CD8-positive, alpha-beta memory T cell (primary cell): ENCODE measurements around the gene NINL. TPM values are rescaled to one million over a fixed set of nuclear protein-coding genes. Genes with fewer than 3 reads are reported as not detected.
A peak's percentile ranks its signal among the peaks of the same experiment; 100 is the strongest.
"Not testable (repeated sequence)": the region's sequence is repeated elsewhere in the genome, so short reads cannot be mapped to it uniquely, and the experiment has no call there.

Experiments
- CTCF ChIA-PET: fragments of 350-600 bp; sonication (Branson Sonifier 250); formaldehyde crosslinking; loops from one replicate; lab custom pipeline; 2021; ENCODE audit warnings: antibody characterized with exemption; lab: Charles Lee
- POLR2A ChIA-PET: fragments of 350-600 bp; sonication (Branson Sonifier 250); formaldehyde crosslinking; loops from one replicate; lab custom pipeline; 2021; ENCODE audit warnings: antibody characterized with exemption; lab: Charles Lee
- DNase-seq, 5 donors: peaks; one replicate each; pipeline versions ENCODE4 v3.0.0 to v3.0.0-alpha.2; 2020 to 2022; ENCODE audit warnings: mixed read lengths in 1 of 5
- H3K27ac ChIP-seq: one replicate; pipeline ENCODE4 v1.7.0; 2013; ENCODE audit warnings: low read depth, mild to moderate bottlenecking, low read length, moderate library complexity
- H3K27me3 ChIP-seq: 2 replicates; pipeline ENCODE4 v1.7.0; 2013; ENCODE audit warnings: low read length, mild to moderate bottlenecking; ENCODE audit not compliant: insufficient read depth, poor library complexity, severe bottlenecking
- H3K36me3 ChIP-seq: 2 replicates; pipeline ENCODE4 v1.7.0; 2013; ENCODE audit warnings: mild to moderate bottlenecking, low read length, moderate library complexity; ENCODE audit not compliant: insufficient read depth
- H3K4me1 ChIP-seq: 2 replicates; pipeline ENCODE4 v1.7.0; 2013; ENCODE audit warnings: mild to moderate bottlenecking, low read length, moderate library complexity; ENCODE audit not compliant: insufficient read depth
- H3K4me3 ChIP-seq: 2 replicates; pipeline ENCODE4 v1.7.0; 2013; ENCODE audit warnings: mild to moderate bottlenecking, low read length
- H3K9me3 ChIP-seq: 2 replicates; pipeline ENCODE4 v1.7.0; 2013; ENCODE audit warnings: mild to moderate bottlenecking, low read length
- H3K27ac Mint-ChIP-seq, 8 donors: one replicate each; pipeline ENCODE4 v1.8.0; 2020 to 2021; ENCODE audit warnings: mixed read lengths in 8 of 8, mild to moderate bottlenecking in 6 of 8, inconsistent platforms in 3 of 8, moderate library complexity in 3 of 8
- H3K27me3 Mint-ChIP-seq, 2 donors: one replicate each; pipeline ENCODE4 v1.8.0; 2020 to 2021; ENCODE audit warnings: mixed read lengths in 2 of 2, mild to moderate bottlenecking in 1 of 2, moderate library complexity in 1 of 2
- H3K36me3 Mint-ChIP-seq, 3 donors: one replicate each; pipeline ENCODE4 v1.8.0; 2020 to 2021; ENCODE audit warnings: mixed read lengths in 3 of 3, inconsistent platforms in 1 of 3, mild to moderate bottlenecking in 1 of 3
- H3K4me1 Mint-ChIP-seq, 3 donors: one replicate each; pipeline ENCODE4 v1.8.0; 2020 to 2021; ENCODE audit warnings: mixed read lengths in 3 of 3, inconsistent platforms in 1 of 3, mild to moderate bottlenecking in 1 of 3
- H3K4me3 Mint-ChIP-seq, 7 donors: one replicate each; pipeline ENCODE4 v1.8.0; 2020 to 2021; ENCODE audit warnings: mixed read lengths in 7 of 7, mild to moderate bottlenecking in 6 of 7, moderate library complexity in 4 of 7, inconsistent platforms in 2 of 7
- H3K9me3 Mint-ChIP-seq, 5 donors: one replicate each; pipeline ENCODE4 v1.8.0; 2020 to 2022; ENCODE audit warnings: mixed read lengths in 5 of 5, mild to moderate bottlenecking in 3 of 5, moderate library complexity in 2 of 5, inconsistent platforms in 1 of 5
- polyA plus RNA-seq: library from polyadenylated mRNA; unstranded; fragments of 300-500 nt; fragmentation: Illumina TruSeq; gene quantifications from one replicate; pipeline ENCODE4 v1.2.3, GENCODE V29; 2021
- total RNA-seq, 2 experiments: library from RNA; stranded (reverse); gene quantifications; one replicate each; pipeline ENCODE4 v1.2.3, GENCODE V29; 2021

NINL gene
- total RNA-seq (1 to 10 TPM in 1 of 2 experiments, under 1 TPM in 1; 0.77 to 1.5 TPM), polyA plus RNA-seq (0.64 TPM)

DNA sequence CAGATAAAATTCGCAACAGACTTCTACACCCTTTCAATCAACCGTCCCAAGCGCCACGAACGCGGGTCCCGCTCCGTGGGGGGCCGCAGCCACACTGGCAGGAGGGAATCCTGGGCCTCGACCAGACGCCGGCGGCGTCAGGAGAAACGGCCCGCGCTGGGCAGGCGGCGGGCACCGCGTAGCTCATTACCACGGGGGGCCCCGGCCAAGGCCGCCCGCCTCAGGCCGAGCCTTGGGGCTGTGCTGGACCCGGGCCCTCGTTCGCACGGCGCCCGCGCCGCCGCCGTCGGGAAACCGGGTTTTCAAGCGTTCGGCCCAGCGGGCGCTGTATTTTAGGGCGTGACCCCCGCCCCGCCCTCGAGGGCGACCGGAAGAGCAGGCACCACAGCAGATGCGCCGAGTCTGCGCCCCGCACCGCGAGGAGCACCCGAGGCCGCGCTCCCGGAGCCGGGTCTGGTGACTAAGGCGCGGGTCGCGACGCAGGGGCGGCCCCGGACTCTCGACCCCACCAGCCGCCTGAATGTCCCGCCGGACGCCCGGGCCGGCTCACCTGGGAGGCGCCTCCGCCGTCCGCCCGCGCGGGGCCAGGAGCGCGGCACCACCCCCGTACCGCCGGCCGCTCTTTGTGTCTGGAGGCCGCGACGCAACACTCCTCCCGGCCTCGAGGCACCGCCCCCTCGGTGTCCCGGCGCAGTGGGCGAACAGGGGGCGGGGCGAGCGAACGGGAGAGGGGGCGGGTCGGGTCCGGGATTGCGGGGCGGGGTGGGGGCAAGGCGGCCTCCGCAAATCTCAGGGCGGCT is at the start of gene NINL:
Gene NINL, minus strand, starts transcription at position 627 of the 800 bp plus-strand sequence. CDS start 58,944 bp downstream, outside the sequence.
- Histone ChIP-seq H3K27me3 (no peaks in the 10 kb centered on the region), H3K4me3 (peak within 1 kb of the TSS; percentile 54), H3K9me3 (no peaks in the 10 kb centered on the region), H3K36me3 (no peaks in the 10 kb centered on the region), H3K27ac (no peak within 1 kb of the TSS), H3K4me1 (peaks cover 6% of the 10 kb centered on the region)
- H3K27me3 Mint-ChIP-seq = peaks cover 5 to 36% of the 10 kb centered on the region in 2 donors
- ChIA-PET POLR2A (no interaction called here), CTCF (no interaction called here)
- peaks cover 5 to 7% (median 6%) of the 10 kb centered on the region in 3 donors for H3K4me1 Mint-ChIP-seq
- peak within 1 kb of the TSS in 7 of 8 donors; percentile 2 to 70 (median 43) for H3K27ac Mint-ChIP-seq
- no peaks in the 10 kb centered on the region for H3K36me3 Mint-ChIP-seq
- peak; percentile 10 to 53 (median 37) for DNase-seq
- H3K9me3 Mint-ChIP-seq = no peaks in the 10 kb centered on the region
- H3K4me3 Mint-ChIP-seq = peak within 1 kb of the TSS; percentile 68 to 84 (median 78)

DNA sequence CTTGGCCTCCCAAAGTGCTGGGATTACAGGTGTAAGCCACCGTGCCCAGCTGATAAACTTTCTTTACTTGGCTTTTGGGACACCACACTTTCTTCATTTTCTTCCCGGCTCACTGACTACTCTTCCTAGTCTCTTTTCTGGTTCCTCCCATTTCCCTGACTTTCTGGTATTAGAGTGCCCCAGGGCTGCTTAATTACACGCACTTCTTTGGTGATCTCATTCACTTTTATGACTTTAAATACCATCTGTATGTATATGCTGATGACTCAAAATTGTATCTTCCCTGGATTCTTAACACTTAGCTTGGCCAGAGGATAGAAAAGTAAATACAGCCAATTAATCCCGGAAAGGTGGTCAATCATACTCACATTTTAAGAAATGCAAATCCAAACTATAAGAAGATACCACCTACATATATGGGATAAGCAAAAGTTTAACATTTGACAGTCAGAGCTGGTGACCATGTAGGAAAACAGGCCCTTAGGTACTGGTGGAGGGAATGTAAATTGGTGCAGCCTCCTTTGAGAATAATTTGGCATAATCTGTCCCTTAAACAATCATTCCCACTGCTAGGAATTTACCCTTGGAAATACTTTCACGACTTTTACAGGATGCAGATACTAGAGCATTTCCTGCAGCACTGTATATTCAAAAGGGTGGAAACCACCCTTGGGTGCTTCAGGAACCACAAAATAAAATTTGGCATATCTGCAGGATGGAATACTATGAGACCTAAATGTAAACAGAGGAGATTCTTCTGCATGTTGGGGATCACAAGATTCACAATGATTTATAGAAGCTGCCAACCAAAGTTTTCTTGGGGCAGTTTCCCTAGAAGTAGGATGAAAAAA is 47.8 kb upstream of the NINL start:
- H3K9me3 Mint-ChIP-seq = peaks cover 2 to 15% (median 6%) of the 10 kb centered on the region in 5 donors
- no peaks in the 10 kb centered on the region for H3K9me3 ChIP-seq
- no peak overlapping the region for H3K4me3 Mint-ChIP-seq
- no peaks in the 10 kb centered on the region for H3K4me1 ChIP-seq
- no peaks in the 10 kb centered on the region for H3K27me3 ChIP-seq
- H3K27ac Mint-ChIP-seq = no peak overlapping the region
- H3K4me1 Mint-ChIP-seq = no peaks in the 10 kb centered on the region
- no peak overlapping the region for H3K4me3 ChIP-seq
- H3K27ac ChIP-seq = no peak overlapping the region
- POLR2A ChIA-PET = no interaction called here
- H3K27me3 Mint-ChIP-seq = peaks cover 0 to 3% of the 10 kb centered on the region in 2 donors
- H3K36me3 ChIP-seq = no peaks in the 10 kb centered on the region
- peaks cover 10 to 37% (median 27%) of the 10 kb centered on the region in 3 donors for H3K36me3 Mint-ChIP-seq
- DNase-seq = no peak
- CTCF ChIA-PET = no interaction called here

DNA sequence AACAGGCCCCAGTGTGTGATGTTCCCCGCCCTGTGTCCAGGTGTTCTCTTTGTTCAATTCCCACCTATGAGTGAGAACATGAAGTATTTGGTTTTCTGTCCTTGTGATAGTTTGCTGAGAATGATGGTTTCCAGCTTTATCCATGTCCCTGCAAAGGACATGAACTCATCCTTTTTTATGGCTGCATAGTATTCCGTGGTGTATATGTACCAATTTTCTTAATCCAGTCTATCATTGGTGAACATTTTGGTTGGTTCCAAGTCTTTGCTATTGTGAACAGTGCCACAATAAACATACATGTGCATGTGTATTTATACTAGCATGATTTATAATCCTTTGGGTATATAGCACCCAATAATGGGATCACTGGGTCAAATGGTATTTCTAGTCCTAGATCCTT is 45.3 kb upstream of the NINL start:
- H3K27me3 Mint-ChIP-seq, H3K36me3 ChIP-seq, H3K9me3 ChIP-seq, H3K4me3 Mint-ChIP-seq, H3K4me1 ChIP-seq, H3K27ac ChIP-seq, H3K4me1 Mint-ChIP-seq, POLR2A ChIA-PET, H3K4me3 ChIP-seq, H3K9me3 Mint-ChIP-seq, CTCF ChIA-PET, DNase-seq, H3K27me3 ChIP-seq: not testable (repeated sequence)
- Mint-ChIP-seq H3K27ac (peak overlapping the region in 1 of 8 donors; percentile 6), H3K36me3 (peaks cover 2 to 21% (median 9%) of the 10 kb centered on the region in 3 donors)

DNA sequence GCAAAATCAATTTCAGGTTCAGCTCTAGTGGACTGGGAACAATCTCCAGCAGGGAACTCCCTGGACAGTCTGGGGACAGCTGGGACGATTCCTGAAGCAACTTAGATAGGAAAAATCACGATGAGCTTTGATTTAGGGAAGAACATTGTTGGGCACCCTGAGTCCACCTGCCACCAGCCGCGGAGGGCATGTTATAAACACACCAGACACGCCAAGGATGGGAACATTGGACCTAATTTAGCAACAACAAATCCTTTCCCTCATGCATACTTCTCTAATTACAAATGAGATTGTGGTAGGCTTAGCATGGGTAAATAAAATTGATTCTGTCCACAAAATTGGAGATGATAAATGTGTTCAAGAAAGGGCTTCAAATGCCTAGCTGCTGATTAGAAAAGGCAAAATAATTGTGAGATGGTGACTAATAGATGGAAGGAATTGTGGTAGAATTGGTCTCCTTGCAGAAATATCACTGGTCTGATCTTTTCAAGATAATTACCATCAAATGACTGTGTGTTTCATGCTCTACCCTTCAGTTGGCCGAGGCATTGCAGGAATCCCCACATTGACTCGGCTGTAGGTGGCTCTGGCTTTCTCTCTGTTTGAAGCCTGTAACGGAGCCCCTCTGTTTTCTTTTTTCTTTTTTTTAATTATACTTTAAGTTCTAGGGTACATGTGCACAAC is 44.6 kb upstream of the NINL start:
- no peaks in the 10 kb centered on the region for H3K4me1 Mint-ChIP-seq
- Histone ChIP-seq H3K4me3 (no peak overlapping the region), H3K27me3 (no peaks in the 10 kb centered on the region), H3K27ac (no peak overlapping the region), H3K4me1 (no peaks in the 10 kb centered on the region), H3K36me3 (no peaks in the 10 kb centered on the region), H3K9me3 (no peaks in the 10 kb centered on the region)
- H3K36me3 Mint-ChIP-seq = peaks cover 2 to 16% (median 4%) of the 10 kb centered on the region in 3 donors
- CTCF ChIA-PET = no interaction called here
- peak overlapping the region in 1 of 7 donors; percentile 31 for H3K4me3 Mint-ChIP-seq
- peaks cover 0 to 2% (median 0%) of the 10 kb centered on the region in 5 donors for H3K9me3 Mint-ChIP-seq
- POLR2A ChIA-PET = no interaction called here
- no peak overlapping the region for H3K27ac Mint-ChIP-seq
- peaks cover 0 to 2% of the 10 kb centered on the region in 2 donors for H3K27me3 Mint-ChIP-seq
- no peak for DNase-seq

DNA sequence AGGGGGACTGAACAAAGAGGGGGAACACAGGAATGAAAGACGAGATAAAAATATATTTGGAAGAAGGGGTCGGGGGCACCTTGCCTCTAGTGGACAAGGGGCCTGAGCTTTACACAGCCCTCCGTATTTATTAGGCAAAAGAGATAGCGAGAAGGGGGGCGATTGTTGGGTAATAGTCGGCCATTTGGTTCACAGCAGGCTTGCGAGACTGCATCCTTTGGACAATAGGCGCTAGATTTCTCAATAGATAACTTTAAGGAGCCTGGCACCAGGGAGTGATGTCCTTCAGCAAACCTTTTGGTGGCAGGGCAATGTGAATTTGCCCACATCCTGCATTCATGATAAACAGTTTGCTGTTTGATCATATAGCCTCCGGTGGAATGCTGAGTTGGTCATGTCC is 41.4 kb upstream of the NINL start:
- Histone ChIP-seq H3K27ac (no peak overlapping the region), H3K4me3 (no peak overlapping the region), H3K4me1 (peaks cover 13% of the 10 kb centered on the region), H3K9me3 (no peaks in the 10 kb centered on the region), H3K27me3 (no peaks in the 10 kb centered on the region), H3K36me3 (no peaks in the 10 kb centered on the region)
- POLR2A ChIA-PET = no interaction called here
- Mint-ChIP-seq H3K4me3 (peak overlapping the region in 1 of 7 donors; percentile 64), H3K27me3 (peaks cover 0 to 3% of the 10 kb centered on the region in 2 donors), H3K36me3 (peaks cover 0 to 8% (median 6%) of the 10 kb centered on the region in 3 donors), H3K9me3 (peaks cover 0 to 2% (median 0%) of the 10 kb centered on the region in 5 donors), H3K27ac (no peak overlapping the region), H3K4me1 (peaks cover 19 to 23% (median 19%) of the 10 kb centered on the region in 3 donors)
- DNase-seq = no peak
- CTCF ChIA-PET = no interaction called here

DNA sequence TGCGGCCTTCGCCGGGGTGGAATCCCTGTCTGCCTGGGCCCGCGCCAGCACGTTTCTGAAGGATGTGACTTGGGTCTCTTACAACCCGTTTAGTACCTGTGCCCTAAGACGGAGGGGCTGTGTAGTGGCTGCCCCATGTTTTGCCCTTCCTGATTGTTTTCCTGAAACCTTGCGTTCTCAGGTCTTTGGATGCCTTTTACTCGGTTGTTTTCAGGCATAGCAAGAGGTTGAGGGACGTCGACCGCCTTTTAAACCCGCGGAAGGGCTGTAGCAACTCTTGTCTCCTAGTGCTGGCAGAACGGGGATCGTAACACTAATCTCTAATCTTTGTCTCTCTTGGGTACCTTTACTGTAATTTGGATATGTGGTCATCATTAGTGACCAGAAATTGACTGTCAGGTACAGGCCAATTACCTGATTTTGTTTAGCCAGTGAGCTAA is 39.2 kb upstream of the NINL start:
- Mint-ChIP-seq H3K4me3 (peak overlapping the region; percentile 88 to 98 (median 96)), H3K9me3 (peaks cover 0 to 2% (median 0%) of the 10 kb centered on the region in 5 donors), H3K27me3 (peaks cover 0 to 1% of the 10 kb centered on the region in 2 donors), H3K27ac (peak overlapping the region; percentile 87 to 97 (median 92)), H3K36me3 (peaks cover 0 to 6% (median 5%) of the 10 kb centered on the region in 3 donors), H3K4me1 (peaks cover 19 to 24% (median 22%) of the 10 kb centered on the region in 3 donors)
- POLR2A ChIA-PET = no interaction called here
- peak overlapping the region; percentile 88 for H3K4me3 ChIP-seq
- peak overlapping the region; percentile 79 for H3K27ac ChIP-seq
- no peaks in the 10 kb centered on the region for H3K27me3 ChIP-seq
- DNase-seq = no peak
- H3K4me1 ChIP-seq = peaks cover 13% of the 10 kb centered on the region
- CTCF ChIA-PET = interaction anchor here (1.4 kb wide), 1 partner anchor 9 kb away, joined by 4 read pairs; no protein-coding TSS in a partner anchor
- no peaks in the 10 kb centered on the region for H3K36me3 ChIP-seq
- no peaks in the 10 kb centered on the region for H3K9me3 ChIP-seq

DNA sequence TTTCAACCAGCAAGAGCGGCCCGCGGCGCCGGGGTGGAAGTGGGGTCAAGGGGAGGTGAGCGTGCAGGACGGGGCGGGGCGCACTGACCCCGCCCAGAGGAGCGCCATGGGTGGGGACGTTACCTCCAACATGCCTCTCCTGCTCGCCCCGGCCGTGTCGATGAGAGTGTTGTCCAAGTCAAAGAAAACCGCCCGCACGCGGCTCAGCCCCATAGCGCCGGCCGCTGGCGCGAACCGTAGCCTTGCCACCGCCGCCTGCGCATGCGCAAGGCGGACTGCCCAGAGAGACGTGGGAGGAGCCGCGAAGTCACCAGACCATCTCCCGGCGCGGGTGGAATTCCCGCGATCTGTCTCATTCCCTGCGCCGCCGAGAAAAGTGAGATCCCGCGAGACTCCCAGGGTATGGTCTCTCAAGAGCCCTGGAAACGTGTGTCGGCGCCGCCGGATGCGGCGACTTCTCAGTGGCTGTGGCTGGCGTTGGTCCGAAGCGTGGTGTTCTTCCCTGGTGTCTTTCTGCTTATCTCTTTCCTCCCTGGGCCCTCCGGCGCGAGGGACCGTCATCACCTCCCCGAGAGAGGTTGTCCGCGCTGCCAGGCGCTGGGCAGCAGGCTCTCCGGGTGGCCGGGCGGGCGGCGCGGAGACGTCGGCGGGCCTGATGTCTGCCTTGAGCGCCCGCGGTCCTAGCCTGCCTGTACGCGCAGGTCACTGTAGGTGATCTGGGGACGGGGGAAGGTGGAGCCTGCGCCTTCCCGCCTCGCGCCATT is 38.6 kb upstream of the NINL start, which contains the start of gene NANP:
Gene NANP, minus strand, starts transcription at position 279 of the 764 bp plus-strand sequence. Its CDS starts 66 bp downstream, at position 213.
- H3K27ac Mint-ChIP-seq = peak within 1 kb of the TSS; percentile 87 to 97 (median 92)
- peak; percentile 72 to 87 (median 82) for DNase-seq
- peaks cover 13% of the 10 kb centered on the region for H3K4me1 ChIP-seq
- H3K27me3 ChIP-seq = no peaks in the 10 kb centered on the region
- H3K4me3 Mint-ChIP-seq = peak within 1 kb of the TSS; percentile 88 to 98 (median 96)
- H3K4me3 ChIP-seq = peak within 1 kb of the TSS; percentile 88
- peaks cover 19 to 24% (median 22%) of the 10 kb centered on the region in 3 donors for H3K4me1 Mint-ChIP-seq
- peaks cover 0 to 1% of the 10 kb centered on the region in 2 donors for H3K27me3 Mint-ChIP-seq
- no peaks in the 10 kb centered on the region for H3K36me3 ChIP-seq
- peaks cover 0 to 2% (median 0%) of the 10 kb centered on the region in 5 donors for H3K9me3 Mint-ChIP-seq
- peak within 1 kb of the TSS; percentile 79 for H3K27ac ChIP-seq
- CTCF ChIA-PET = no interaction called here
- no peaks in the 10 kb centered on the region for H3K9me3 ChIP-seq
- peaks cover 0 to 6% (median 0%) of the 10 kb centered on the region in 3 donors for H3K36me3 Mint-ChIP-seq
- POLR2A ChIA-PET = no interaction called here
